ENCODE results near the gene RDH8.
A peak's percentile ranks its signal among the peaks of the same experiment; 100 is the strongest.

RDH8 gene

DNA sequence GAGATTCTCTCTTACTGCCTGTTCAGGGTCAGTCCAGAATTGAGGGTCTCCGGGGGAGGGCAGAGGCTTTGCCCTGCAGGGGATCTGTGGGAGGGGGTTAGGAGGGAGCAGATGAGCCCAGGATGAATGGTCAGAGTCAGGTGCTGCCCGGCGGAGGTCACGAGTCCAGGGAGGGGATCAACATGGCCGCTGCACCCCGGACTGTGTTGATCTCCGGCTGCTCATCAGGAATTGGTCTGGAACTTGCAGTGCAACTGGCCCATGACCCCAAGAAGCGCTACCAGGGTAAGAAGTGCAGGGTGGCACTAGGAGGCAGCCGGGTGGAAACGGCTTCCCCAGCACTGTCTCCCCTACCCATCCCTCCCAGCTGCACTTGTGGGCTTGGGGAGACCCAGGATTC lies at the start of gene RDH8:
TSS of gene RDH8 (plus strand) at position 168 of the 400 bp plus-strand sequence. CDS start at position 183, 15 bp downstream.
- no peak for DNase-seq

GRCh38 chr19:9966024-9966423 lies 47.3 kb upstream of the RDH8 start:
- no peak for DNase-seq

DNA sequence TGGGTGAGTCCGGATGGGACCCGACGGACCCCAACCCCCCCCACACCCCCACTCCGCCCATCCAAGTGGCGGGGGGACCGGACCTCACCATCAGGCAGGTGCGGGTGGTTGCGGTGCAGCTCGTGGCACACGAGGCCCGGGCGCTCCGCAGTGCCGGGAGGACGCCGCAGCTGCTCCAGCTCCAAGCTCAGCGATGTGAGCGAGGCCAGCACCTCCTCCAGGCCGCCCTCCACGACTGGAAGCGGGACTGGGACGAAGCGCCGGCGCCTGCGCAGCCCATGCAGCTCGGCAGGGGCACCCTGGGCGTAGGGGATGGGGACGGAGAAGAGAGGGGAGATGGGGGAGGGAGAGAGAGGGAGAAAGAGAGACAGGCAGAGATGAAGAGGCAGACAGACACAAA lies 46.8 kb upstream of the RDH8 start:
- DNase-seq, result no peak

- no peak for DNase-seq
Measured at GRCh38 chr19:9967326-9967725, 46.0 kb upstream of the RDH8 start.

DNA sequence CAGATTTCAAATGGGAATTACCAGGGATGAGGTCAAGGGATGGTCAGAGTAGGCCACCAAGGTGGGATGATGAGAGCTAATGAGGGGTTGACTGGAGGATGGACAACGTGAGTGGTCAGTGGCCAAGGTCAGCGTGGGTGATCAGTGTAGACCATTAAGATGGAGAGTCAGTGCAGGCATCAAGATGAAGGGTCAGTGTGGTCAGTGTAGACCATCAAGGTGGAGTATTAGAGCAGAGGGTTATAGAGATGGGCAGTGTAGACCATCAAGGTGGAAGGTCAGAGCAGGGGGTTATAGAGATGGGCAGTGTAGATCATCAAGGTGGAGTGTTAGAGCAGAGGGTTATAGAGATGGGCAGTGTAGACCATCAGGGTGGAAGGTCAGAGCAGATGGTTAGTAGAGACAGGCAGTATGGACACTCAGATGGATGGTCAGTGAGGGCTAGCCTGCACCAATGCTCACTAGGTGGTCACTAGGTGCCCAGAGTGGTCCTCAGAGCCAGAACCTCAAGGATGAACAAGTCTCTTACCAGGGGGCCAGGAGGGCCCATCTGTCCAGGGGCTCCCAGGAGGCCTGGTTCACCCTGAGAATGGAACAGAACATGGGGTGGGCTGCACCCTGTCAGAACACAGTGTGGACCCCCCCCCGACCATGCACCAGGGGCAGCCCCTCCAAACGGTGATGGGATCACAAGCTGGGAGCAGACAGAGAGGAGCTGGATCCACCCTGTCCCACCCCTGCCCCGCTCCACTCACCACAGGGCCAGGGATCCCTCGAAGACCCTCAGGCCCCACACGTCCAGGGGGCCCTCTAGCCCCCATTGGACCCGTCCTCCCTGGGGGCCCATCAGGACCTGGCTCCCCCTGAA lies 44.2 kb upstream of the RDH8 start:
- DNase-seq, result no peak

DNA sequence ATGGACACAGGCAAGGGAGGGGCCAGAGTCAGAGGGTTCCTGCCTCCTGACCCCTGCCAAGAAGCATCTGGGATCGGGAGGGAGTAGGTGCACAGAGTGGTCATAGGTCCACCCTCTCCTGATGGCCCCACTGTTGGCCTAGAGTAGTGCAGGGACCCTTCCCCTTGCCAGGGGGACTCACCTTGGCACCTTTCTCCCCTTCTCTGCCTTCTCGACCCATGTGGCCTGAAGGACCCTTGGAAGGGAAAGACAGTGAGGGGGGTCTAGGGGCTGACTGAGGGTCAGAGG lies 43.7 kb upstream of the RDH8 start:
- no peak for DNase-seq

DNA sequence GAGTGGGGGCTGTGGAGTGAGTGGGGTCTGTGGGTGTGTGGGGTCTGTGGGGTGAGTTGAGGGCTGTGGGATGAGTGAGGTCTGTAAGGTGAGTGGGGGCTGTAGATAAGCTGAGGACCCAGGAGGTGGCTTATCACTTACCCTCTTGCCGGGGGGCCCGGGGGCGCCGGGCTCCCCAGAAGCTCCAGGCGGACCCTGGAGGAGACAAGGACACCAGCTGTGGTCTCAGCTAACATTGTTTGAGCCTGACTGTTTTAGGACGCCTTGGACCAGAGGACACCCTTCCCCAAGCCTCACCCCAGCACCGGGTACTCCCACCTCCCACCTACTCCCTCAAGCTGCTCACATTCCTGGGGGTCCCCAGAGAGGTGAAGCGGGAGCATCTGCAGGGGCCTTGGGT lies 42.8 kb upstream of the RDH8 start:
- DNase-seq, result no peak

- no peak for DNase-seq
Measured at GRCh38 chr19:9971166-9971897, 42.0 kb upstream of the RDH8 start.

GRCh38 chr19:9972103-9972502 lies 41.2 kb upstream of the RDH8 start:
- DNase-seq, result no peak

DNA sequence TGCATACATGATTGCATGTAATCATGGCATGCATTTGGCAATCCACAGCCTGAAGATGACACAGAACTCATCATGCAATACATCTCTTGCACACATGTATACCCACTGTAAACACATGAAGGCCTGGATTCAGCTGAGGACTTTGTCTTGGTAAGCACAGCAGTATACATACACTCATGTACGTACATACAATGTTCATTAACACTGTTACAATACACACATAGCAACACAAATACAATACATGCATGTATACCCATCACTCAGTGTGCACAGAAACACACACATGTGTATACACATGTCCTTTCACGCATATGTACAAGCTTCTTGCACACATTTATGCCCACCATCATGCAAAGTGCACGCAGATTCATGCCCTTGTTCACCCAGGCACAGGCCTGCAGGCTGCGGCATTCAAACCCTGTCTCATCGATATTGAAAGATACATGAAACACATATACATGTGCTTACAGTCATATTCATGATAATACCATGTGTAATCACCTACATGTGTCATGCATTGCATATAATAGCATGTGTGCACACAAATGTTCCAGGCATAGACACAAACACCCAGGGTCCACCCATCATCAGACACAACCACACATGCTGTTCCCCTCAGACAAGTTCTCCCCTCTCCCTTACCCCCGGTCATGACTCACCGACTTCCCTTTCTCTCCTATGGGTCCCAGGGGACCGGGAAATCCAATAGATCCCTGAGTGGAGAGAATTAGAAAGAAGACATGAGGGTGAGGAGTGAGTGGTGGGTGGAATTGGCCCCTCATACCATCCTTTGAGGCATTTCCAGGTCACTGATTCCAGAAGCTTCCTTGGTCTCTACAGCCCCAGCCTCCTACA lies 31.6 kb upstream of the RDH8 start:
- no peak for DNase-seq

DNA sequence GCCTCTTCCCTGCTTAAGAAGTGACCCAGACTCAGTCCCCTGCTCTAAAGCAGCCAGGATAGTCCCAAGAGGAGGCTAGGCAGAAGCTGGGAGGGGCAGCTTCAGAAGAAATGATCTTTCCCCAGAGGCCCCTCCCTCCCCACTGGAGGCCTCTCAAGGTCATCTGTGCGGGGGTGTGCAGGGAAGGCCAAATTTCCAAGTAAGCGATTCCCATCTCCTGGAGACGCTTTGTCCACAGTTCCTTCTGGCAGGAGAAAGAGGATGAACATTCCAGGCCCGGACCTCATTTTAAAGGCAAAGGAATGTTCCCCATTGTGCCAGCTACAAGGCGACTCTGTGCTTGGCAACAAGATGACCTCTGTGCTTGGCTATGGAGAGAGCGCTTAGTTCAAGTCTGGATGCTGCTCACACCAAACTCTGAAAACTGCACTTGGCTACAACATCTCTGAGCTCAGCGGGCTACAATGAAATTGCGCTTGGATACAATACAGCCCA lies 26.4 kb upstream of the RDH8 start:
- no peak for DNase-seq

DNA sequence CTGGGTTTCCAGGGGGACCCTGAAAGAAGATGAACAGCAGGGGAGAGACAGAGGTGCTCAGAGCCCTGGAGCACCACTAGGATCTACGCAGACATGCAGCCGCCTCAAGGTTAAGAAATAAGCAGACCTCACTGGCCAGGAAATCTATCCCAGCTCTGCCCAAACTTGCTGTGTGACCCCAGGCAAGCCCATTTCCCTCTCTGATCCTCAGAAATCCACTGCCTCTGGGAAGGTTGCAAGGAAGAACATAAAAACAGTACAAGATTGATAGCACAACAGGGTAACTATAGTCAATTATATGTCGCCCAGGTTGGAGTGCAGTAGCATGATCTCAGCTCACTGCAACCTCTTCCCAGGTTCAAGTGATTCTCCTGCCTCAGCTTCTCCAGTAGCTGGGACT lies 23.8 kb upstream of the RDH8 start:
- DNase-seq, result no peak

GRCh38 chr19:9991425-9992191 lies 21.7 kb upstream of the RDH8 start:
- no peak for DNase-seq

- DNase-seq, result no peak
Measured at GRCh38 chr19:9995084-9995483, 18.2 kb upstream of the RDH8 start.

- no peak for DNase-seq
Measured at GRCh38 chr19:9995999-9996398, 17.3 kb upstream of the RDH8 start.

GRCh38 chr19:9996541-9996940 lies 16.7 kb upstream of the RDH8 start:
- DNase-seq, result no peak

DNA sequence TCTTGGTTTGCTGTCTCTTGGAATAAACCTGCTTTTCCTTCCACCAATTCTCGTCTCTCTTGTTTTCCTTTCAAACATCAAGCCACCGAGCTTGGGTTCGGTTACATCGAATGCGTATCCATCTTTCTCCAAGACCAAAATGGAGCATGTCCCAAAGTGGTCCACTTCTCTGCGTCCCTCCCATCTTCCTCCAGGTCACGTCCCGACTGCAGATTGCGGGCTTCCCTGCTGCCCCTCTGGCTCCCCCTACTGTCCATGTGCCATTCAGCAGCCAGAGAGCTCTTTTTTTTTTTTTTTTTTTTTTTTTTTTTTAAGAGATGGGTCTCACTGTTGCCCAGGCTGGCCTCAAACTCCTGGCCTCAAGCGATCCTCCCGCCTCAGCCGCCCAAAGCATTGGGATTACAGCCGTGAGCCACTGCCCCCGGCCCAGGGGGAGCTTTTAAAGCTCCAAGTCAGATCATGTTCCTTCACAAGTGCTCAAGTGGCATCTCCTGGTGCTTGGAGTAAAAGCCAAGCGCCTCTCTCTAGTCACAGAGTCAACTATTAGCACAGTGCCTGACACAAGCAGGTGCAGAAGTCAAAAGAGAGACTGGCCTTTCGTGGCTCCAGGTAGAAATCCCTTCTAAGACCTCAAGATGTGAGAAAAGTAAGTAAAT lies 13.0 kb upstream of the RDH8 start:
- peak in 5 of 6 experiments; percentile 35 to 61 (median 51) for DNase-seq

GRCh38 chr19:10001899-10002298 lies 11.4 kb upstream of the RDH8 start:
- DNase-seq, result no peak

- no peak for DNase-seq
Measured at GRCh38 chr19:10003271-10003670, 10.0 kb upstream of the RDH8 start.

DNA sequence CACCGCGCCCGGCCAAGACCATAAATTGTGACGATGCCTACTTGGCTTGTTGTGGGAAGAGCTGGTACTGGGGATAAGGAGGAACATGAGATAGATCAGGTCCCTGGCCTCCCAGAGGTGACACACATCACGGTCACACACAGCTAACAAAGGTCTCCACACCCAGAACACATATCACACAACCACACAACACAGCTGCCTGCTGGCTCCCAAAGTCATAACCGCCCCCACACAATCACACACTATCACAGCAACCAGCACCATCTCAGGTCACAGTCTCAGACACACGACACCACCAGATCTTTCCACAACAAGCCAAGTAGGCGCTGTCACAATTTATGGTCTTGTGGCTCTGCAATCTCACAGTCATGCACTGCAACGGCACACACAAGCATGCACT lies 8.7 kb upstream of the RDH8 start:
- DNase-seq, result no peak

DNA sequence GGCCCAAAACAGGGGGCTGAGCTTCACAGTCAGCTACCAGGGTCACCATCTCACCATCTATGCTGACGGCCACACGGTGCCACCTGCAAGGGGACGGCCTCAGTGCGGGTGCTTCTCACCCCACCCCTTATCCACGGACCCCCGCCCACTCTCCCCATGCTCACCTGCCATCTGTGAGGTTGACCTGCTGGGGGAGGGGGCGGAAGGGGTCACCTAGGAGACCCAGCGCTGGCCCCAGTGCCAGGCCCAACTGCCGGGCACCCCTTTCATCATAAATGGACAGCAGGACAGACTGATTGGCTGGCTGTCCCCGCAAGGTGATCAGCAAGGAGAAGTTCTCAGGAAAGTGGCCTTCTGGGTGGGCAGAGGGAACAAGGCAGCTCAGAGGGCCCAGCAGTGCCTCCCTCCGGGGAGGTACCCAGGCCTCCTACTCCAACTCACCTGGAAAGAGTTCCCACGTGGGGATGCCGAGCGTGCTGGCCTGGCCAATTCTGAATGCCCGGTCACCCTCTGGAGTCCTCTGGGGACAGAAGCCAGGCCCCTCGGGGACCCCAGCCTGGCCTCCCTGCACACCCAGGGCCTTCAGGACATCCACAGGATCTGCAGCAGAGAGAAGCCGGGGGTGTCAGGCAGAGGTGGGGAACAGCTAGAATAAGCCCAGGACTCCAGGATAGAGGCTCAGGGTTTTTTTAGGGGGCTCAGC lies 7.5 kb upstream of the RDH8 start:
- DNase-seq, result no peak

Measured in stimulated activated naive CD4-positive, alpha-beta T cell (primary cell).